ENCODE results near the gene PTPN7.
"Not testable (repeated sequence)": the region's sequence is repeated elsewhere in the genome, so short reads cannot be mapped to it uniquely, and the experiment has no call there.

PTPN7 gene

DNA sequence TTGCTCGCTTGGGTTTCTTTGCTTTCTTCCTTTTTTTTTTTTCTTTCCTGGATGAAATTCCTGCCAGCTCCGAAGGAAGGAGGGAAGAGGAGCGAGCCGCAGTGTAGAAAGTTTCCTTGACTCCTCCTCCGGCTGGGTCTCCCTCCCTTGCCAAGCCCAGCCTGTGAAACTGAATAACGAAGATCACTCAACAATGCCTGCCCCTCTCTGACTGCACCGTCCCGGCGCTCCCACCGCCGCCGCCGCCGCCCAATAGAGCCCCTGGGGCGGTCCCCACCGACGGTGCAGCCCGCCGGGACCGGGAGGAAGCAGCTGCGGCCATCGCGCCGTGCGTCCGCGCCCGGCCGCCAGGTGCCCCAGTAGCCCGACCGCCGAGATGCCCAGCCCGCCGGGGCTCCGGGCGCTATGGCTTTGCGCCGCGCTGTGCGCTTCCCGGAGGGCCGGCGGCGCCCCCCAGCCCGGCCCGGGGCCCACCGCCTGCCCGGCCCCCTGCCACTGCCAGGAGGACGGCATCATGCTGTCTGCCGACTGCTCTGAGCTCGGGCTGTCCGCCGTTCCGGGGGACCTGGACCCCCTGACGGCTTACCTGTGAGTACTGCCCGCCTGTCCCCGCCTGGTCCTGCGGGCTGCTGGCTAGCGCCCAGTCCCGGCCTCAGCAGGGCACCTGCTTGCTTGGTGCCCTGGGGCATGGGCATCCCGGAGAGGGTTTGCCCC lies 33.4 kb upstream of the PTPN7 start, which contains the start of gene LGR6:
LGR6 (plus strand) TSS at position 186 of the 714 bp plus-strand sequence; CDS start at position 377, 191 bp downstream.
- DNase-seq (ENCODE audit: low read depth): no peak
- no peak within 1 kb of the TSS for H3K4me3 ChIP-seq (ENCODE audit: low read depth, low read length)
- TF ChIP-seq, protein P1, sequence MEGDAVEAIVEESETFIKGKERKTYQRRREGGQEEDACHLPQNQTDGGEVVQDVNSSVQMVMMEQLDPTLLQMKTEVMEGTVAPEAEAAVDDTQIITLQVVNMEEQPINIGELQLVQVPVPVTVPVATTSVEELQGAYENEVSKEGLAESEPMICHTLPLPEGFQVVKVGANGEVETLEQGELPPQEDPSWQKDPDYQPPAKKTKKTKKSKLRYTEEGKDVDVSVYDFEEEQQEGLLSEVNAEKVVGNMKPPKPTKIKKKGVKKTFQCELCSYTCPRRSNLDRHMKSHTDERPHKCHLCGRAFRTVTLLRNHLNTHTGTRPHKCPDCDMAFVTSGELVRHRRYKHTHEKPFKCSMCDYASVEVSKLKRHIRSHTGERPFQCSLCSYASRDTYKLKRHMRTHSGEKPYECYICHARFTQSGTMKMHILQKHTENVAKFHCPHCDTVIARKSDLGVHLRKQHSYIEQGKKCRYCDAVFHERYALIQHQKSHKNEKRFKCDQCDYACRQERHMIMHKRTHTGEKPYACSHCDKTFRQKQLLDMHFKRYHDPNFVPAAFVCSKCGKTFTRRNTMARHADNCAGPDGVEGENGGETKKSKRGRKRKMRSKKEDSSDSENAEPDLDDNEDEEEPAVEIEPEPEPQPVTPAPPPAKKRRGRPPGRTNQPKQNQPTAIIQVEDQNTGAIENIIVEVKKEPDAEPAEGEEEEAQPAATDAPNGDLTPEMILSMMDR (IDR thresholded peaks at IDR 0.05; ENCODE audit: low read depth, low read length): no peak
- no peak for TF ChIP-seq POLR2A (IDR thresholded peaks at IDR 0.05; ENCODE audit: extremely low read depth, insufficient read length)
- TF ChIP-seq MYC (IDR thresholded peaks at IDR 0.05; ENCODE audit: low read depth, low read length): no peak
- TF ChIP-seq, protein P2, sequence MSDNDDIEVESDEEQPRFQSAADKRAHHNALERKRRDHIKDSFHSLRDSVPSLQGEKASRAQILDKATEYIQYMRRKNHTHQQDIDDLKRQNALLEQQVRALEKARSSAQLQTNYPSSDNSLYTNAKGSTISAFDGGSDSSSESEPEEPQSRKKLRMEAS (IDR thresholded peaks at IDR 0.05; ENCODE audit: low read depth, low read length): no peak

DNA sequence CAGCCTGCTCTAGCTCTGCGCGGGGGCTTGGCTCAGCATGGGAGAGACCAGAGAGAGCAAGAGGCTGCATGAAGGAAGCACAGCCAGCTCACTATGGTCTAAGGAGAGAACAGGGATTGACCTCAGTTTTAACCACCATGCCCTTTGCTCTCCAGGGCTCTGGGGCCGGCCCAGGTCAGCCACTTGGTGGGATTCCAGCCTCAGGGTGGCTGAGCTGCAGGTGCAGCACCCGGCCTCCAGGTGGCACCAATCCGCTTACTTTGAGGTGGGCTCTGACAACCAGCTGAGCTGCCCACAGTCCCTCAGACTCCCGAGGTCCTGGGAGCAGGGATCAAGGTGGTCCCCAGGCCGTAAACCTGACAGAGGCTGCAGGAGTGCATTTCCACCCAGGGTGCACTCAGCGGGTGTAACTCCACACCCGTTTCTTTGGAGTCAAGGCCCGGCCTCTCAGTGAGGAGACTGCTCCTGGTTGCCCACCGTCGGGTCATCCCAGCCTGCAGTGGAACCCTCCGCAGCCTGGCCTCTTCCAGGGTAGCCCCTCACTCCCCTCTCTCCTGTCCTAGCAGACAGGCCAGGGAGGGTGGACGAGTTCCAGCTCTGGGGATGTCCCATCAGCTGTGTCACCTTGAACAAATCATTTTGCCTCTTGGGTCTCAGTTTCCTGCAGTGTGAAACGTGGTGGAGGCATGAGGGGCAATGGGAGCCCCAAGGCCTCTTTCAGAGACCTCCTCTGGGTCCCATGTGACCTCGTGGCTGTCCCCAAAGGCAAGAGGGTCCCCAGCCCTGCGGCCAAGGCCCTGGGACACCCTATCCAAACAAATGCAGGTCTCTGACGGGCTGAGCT lies 32.6 kb upstream of the PTPN7 start:
- TF ChIP-seq, protein P2 (IDR thresholded peaks at IDR 0.05; ENCODE audit: low read depth, low read length): no peak
- TF ChIP-seq, protein P1 (IDR thresholded peaks at IDR 0.05; ENCODE audit: low read depth, low read length): peak; percentile 87
- TF ChIP-seq MYC (IDR thresholded peaks at IDR 0.05; ENCODE audit: low read depth, low read length): no peak
- no peak for TF ChIP-seq POLR2A (IDR thresholded peaks at IDR 0.05; ENCODE audit: extremely low read depth, insufficient read length)
- DNase-seq (ENCODE audit: low read depth): peak; percentile 60
- H3K4me3 ChIP-seq (ENCODE audit: low read depth, low read length): no peak overlapping the region

DNA sequence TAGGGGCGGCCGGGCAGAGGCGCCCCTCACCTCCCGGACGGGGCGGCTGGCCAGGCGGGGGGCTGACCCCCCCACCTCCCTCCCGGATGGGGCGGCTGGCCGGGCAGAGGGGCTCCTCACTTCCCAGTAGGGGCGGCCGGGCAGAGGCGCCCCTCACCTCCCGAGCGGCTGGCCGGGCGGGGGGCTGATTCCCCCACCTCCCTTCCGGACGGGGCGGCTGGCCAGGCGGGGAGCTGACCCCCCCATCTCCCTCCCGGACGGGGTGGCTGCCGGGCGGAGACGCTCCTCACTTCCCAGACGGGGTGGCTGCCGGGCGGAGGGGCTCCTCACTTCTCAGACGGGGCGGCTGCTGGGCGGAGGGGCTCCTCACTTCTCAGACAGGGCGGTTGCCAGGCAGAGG lies 31.0 kb upstream of the PTPN7 start:
- H3K4me3 ChIP-seq (ENCODE audit: low read depth, low read length); DNase-seq (ENCODE audit: low read depth): not testable (repeated sequence)

DNA sequence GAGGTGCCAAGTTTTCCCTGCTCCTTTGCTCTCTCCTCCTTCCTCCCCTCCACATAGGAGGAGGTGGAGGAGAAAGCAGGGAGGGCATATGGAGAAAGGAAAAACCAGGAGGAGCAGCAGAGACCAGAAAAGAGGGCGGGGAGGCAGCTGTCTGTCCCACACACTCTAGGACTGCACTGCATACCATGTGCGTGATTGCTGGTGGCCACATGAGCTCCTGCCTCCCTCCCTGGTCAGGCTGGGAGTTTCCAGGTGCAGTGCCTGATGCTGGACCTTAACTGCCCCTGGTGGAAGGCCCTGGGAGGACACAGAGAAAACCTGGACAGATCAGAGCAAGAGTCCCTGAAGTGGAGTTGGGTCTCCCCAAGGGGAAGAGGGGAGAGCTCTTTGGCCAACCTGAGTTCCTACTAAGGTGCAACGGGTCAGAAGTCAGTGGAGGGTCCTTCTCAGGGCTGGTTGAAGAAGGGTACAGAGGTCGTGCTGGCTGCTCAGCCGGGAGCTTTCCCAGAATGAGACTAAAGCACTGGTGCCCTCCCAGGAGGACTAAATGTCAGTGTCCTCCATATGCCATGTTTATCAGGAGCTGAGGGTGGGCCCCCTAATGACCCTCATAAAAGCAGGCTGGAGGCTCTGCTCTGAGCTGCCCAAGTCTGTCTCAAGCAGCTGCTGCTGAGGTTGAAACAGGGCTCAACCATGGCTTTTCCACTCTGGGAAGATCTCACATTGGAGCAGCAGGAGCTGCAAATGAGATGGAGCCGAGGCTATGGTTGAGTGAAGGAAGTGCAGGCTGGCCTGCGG lies 29.7 kb upstream of the PTPN7 start:
- no peak for TF ChIP-seq MYC (IDR thresholded peaks at IDR 0.05; ENCODE audit: low read depth, low read length)
- TF ChIP-seq POLR2A (IDR thresholded peaks at IDR 0.05; ENCODE audit: extremely low read depth, insufficient read length): no peak
- TF ChIP-seq, protein P1 (IDR thresholded peaks at IDR 0.05; ENCODE audit: low read depth, low read length): no peak
- TF ChIP-seq, protein P2 (IDR thresholded peaks at IDR 0.05; ENCODE audit: low read depth, low read length): no peak
- H3K4me3 ChIP-seq (ENCODE audit: low read depth, low read length): no peak overlapping the region
- no peak for DNase-seq (ENCODE audit: low read depth)

DNA sequence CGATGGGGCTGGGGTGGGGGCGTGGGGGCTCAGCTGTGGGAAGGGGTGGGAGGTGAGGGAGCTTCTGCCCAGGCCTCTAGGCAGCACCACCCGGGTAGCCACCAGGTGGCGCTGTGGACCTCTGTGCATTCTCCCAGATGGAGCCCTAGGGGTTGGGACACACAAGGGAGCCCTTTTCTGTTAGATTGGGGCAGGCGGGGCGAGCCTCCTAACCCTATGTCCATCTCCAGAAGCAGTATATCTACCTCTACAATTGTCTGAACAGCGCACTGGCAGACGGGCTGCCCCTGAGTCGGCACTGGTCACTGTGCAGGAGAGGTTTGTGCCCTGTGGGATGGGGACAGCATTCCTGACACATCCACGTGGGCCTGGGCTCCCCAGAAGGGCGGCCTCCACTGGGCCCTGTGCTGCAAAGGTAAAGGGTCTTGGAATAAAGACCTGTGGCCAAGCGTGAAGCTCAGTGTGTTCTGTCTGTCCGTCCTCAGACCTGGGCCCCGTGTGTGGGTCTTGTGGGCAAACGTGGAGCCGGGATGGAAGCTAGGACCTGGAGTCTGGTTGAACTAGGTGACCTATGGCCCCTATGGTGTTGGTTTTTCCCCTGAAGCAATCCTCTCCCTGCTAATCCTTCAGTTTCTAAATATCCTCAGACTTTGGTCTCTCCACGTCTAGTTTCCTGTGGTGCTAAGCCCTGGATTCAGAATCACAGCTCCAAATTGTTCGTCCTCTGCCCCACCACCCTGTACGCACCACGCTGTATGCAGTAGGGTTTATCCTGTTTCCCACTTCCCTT lies 28.8 kb upstream of the PTPN7 start:
- no peak overlapping the region for H3K4me3 ChIP-seq (ENCODE audit: low read depth, low read length)
- TF ChIP-seq, protein P1 (IDR thresholded peaks at IDR 0.05; ENCODE audit: low read depth, low read length): peak; percentile 66
- no peak for TF ChIP-seq MYC (IDR thresholded peaks at IDR 0.05; ENCODE audit: low read depth, low read length)
- DNase-seq (ENCODE audit: low read depth): peak; percentile 75
